WTC11 (cell line): ENCODE results near the gene MAN1B1. TPM values are rescaled to one million over a fixed set of nuclear protein-coding genes. Genes with fewer than 3 reads are reported as not detected.

Source experiments
- ATAC-seq: fragments of 200-7000 bp; cut with Tn5 transposase; 2 replicates; pipeline ENCODE4 v1.10.0; 2021; ENCODE audit warnings: mild to moderate bottlenecking, moderate library complexity
- CTCF ChIA-PET: fragments of 300-600 bp; sonication (Branson Sonifier 250); formaldehyde crosslinking; loops from one replicate; lab custom pipeline; 2021; ENCODE audit warnings: antibody characterized with exemption; lab: Charles Lee
- POLR2A ChIA-PET: fragments of 350-600 bp; sonication (Branson Sonifier 250); formaldehyde crosslinking; loops from one replicate; lab custom pipeline; 2021; ENCODE audit warnings: antibody characterized with exemption; lab: Charles Lee
- DNase-seq: peaks from one replicate; pipeline ENCODE4 v3.0.0; 2021; ENCODE audit warnings: low spot score
- H3K27ac Mint-ChIP-seq: 2 replicates; pipeline ENCODE4 v1.8.0; 2021; ENCODE audit warnings: mixed read lengths
- H3K27me3 Mint-ChIP-seq: 2 replicates; pipeline ENCODE4 v1.8.0; 2021; ENCODE audit warnings: low read depth, mild to moderate bottlenecking, moderate library complexity, mixed read lengths
- H3K36me3 Mint-ChIP-seq: 2 replicates; pipeline ENCODE4 v1.8.0; 2021; ENCODE audit warnings: mixed read lengths
- H3K4me1 Mint-ChIP-seq: 2 replicates; pipeline ENCODE4 v1.8.0; 2022; ENCODE audit warnings: mixed read lengths
- H3K4me3 Mint-ChIP-seq: 2 replicates; pipeline ENCODE4 v1.8.0; 2021; ENCODE audit warnings: mild to moderate bottlenecking, moderate library complexity, mixed read lengths
- H3K9me3 Mint-ChIP-seq: 2 replicates; pipeline ENCODE4 v1.8.0; 2021; ENCODE audit warnings: mixed read lengths
- AR ChIP-seq: fragments of 250-450 bp; sonication (Bioruptor Pico); IDR thresholded peaks from 2 replicates; pipeline ENCODE4 v1.9.0; 2021; ENCODE audit warnings: mild to moderate bottlenecking
- ARID4B ChIP-seq: sonication (generic); formaldehyde crosslinking; IDR thresholded peaks from 2 replicates; pipeline ENCODE4 v1.8.0; 2023; ENCODE audit warnings: missing genetic modification reagents, mild to moderate bottlenecking, borderline replicate concordance
- ATF2 ChIP-seq: sonication (generic); formaldehyde crosslinking; IDR thresholded peaks from 2 replicates; pipeline ENCODE4 v1.8.1; 2022; ENCODE audit warnings: low read depth, missing genetic modification reagents, borderline replicate concordance
- EMX1 ChIP-seq: fragments of 250-450 bp; sonication (Bioruptor Pico); IDR thresholded peaks from 2 replicates; pipeline ENCODE4 v1.8.0; 2021; ENCODE audit warnings: mild to moderate bottlenecking
- FOXK1 ChIP-seq: sonication (generic); formaldehyde crosslinking; IDR thresholded peaks from 2 replicates; pipeline ENCODE4 v1.8.0; 2022; ENCODE audit warnings: mild to moderate bottlenecking, moderate library complexity, missing genetic modification reagents
- HMGA2 ChIP-seq: fragments of 250-450 bp; sonication (Bioruptor Pico); IDR thresholded peaks from 2 replicates; pipeline ENCODE4 v1.4.0; 2021; ENCODE audit warnings: mild to moderate bottlenecking, moderate library complexity
- RORB ChIP-seq: fragments of 250-450 bp; sonication (Bioruptor Pico); IDR thresholded peaks from 2 replicates; pipeline ENCODE4 v1.9.0; 2021; ENCODE audit warnings: mild to moderate bottlenecking
- SMAD3 ChIP-seq: sonication (generic); formaldehyde crosslinking; IDR thresholded peaks from 2 replicates; pipeline ENCODE4 v1.8.0; 2022; ENCODE audit warnings: missing genetic modification reagents, mild to moderate bottlenecking, borderline replicate concordance
- STAT6 ChIP-seq: sonication (generic); formaldehyde crosslinking; conservative IDR thresholded peaks from 2 replicates; pipeline ENCODE4 v1.8.1; 2023; ENCODE audit warnings: mild to moderate bottlenecking, low read depth, missing genetic modification reagents, moderate library complexity
- TP53 ChIP-seq: sonication (generic); formaldehyde crosslinking; IDR thresholded peaks from 2 replicates; pipeline ENCODE4 v1.8.1; 2023; ENCODE audit warnings: mild to moderate bottlenecking, missing genetic modification reagents
- ZBTB43 ChIP-seq: sonication (generic); formaldehyde crosslinking; IDR thresholded peaks from 2 replicates; pipeline ENCODE4 v1.8.1; 2023; ENCODE audit warnings: mild to moderate bottlenecking, missing genetic modification reagents
- ZNF219 ChIP-seq: sonication (generic); formaldehyde crosslinking; IDR thresholded peaks from 2 replicates; pipeline ENCODE4 v1.8.0; 2023; ENCODE audit warnings: missing genetic modification reagents, mild to moderate bottlenecking, borderline replicate concordance
- ZNF671 ChIP-seq: fragments of 250-450 bp; sonication (Bioruptor Pico); IDR thresholded peaks from 2 replicates; pipeline ENCODE4 v1.8.0; 2021; ENCODE audit warnings: mild to moderate bottlenecking
- total RNA-seq: library from RNA; stranded (reverse); gene quantifications from 3 replicates; pipeline ENCODE4 v1.2.3, GENCODE V29; 2021

Gene MAN1B1
- total RNA-seq, 1 experiment from 2014 or later: 57.1 TPM

- TF ChIP-seq ARID4B (CRISPR knock-in tag) (no peak), ZBTB43 (CRISPR knock-in tag) (no peak)
Measured at GRCh38 chr9:137082222-137082924, 4.4 kb upstream of the MAN1B1 start (continued).

- POLR2A ChIA-PET: no interaction called here
- TF ChIP-seq ZNF219 (CRISPR knock-in tag) (no peak), AR (no peak), EMX1 (no peak), HMGA2 (CRISPR knock-in tag) (no peak), RORB (no peak), FOXK1 (no peak), ZNF671 (CRISPR knock-in tag) (no peak)
- TF ChIP-seq, all 79 proteins: peak for 0
- CTCF ChIA-PET: interaction anchor here (8.7 kb wide), 1 partner anchor 15 kb away, joined by 177 read pairs; the partner anchor contains the start of gene SAPCD2
- Mint-ChIP-seq H3K27me3 (peaks cover 31% of the 10 kb centered on the region), H3K4me3 (no peak overlapping the region), H3K4me1 (peaks cover 11% of the 10 kb centered on the region), H3K36me3 (no peaks in the 10 kb centered on the region), H3K27ac (no peak overlapping the region), H3K9me3 (no peaks in the 10 kb centered on the region)
- DNase-seq (no peak), ATAC-seq (no peak)
Measured at GRCh38 chr9:137082925-137083290, 3.9 kb upstream of the MAN1B1 start.

GRCh38 chr9:137083394-137084004 lies 3.3 kb upstream of the MAN1B1 start:
- ATAC-seq: no peak
- H3K27me3 Mint-ChIP-seq: peaks cover 25% of the 10 kb centered on the region
- TF ChIP-seq TP53 (CRISPR knock-in tag) (no peak), ATF2 (CRISPR knock-in tag) (no peak), STAT6 (CRISPR knock-in tag) (no peak), SMAD3 (CRISPR knock-in tag) (no peak), EMX1 (no peak)
- TF ChIP-seq, all 79 proteins: peak for 0
- CTCF ChIA-PET: interaction anchor here (4.1 to 8.7 kb wide), 2 partner anchors 16 to 37 kb away, joined by 29 to 177 read pairs; partner anchors contain the start of genes NPDC1 and SAPCD2
- POLR2A ChIA-PET: no interaction called here
- H3K4me3 Mint-ChIP-seq: no peak overlapping the region
- H3K9me3 Mint-ChIP-seq: no peaks in the 10 kb centered on the region
- peaks cover 16% of the 10 kb centered on the region for H3K4me1 Mint-ChIP-seq
- no peak for DNase-seq
- no peak overlapping the region for H3K27ac Mint-ChIP-seq
- no peaks in the 10 kb centered on the region for H3K36me3 Mint-ChIP-seq
